ENCODE data around the gene UBQLN4.
"Not testable (repeated sequence)": the region's sequence is repeated elsewhere in the genome, so short reads cannot be mapped to it uniquely, and the experiment has no call there.

UBQLN4 gene

DNA sequence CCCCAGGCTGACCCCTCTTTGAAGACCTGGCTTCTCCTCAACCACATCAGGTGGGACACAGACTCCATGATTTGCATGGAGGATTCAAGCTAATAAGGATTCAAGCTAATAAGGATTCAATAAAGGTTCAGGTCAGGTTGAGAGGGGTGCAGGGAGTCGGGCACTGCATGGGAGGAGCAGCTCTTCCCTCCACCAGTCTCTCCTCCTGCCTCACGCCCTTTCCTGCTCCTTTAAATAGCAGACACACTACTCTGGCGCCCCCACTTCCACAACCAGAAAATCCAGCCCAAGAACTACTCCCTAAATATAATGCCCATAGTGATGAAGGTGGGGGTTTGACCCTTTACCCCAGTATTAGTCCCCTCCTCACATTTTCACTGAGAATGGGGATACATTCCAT, 21.6 kb upstream of the UBQLN4 start:
- DNase-seq = no peak
- peaks cover 0 to 15% of the 10 kb centered on the region in 2 donors for H3K27me3 ChIP-seq
- peaks cover 0 to under 1% (median 0%) of the 10 kb centered on the region in 3 donors for H3K36me3 ChIP-seq
- H3K4me3 ChIP-seq = no peak overlapping the region
- TF ChIP-seq, protein P1, sequence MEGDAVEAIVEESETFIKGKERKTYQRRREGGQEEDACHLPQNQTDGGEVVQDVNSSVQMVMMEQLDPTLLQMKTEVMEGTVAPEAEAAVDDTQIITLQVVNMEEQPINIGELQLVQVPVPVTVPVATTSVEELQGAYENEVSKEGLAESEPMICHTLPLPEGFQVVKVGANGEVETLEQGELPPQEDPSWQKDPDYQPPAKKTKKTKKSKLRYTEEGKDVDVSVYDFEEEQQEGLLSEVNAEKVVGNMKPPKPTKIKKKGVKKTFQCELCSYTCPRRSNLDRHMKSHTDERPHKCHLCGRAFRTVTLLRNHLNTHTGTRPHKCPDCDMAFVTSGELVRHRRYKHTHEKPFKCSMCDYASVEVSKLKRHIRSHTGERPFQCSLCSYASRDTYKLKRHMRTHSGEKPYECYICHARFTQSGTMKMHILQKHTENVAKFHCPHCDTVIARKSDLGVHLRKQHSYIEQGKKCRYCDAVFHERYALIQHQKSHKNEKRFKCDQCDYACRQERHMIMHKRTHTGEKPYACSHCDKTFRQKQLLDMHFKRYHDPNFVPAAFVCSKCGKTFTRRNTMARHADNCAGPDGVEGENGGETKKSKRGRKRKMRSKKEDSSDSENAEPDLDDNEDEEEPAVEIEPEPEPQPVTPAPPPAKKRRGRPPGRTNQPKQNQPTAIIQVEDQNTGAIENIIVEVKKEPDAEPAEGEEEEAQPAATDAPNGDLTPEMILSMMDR (IDR thresholded peaks at IDR 0.05) = no peak
- no peaks in the 10 kb centered on the region for H3K9me3 ChIP-seq
- no peaks in the 10 kb centered on the region for H3K4me1 ChIP-seq
- intact Hi-C loops (cut with DNase I; ENCODE audit: low total_unique reads) = no loop called here
- no peak overlapping the region for H3K27ac ChIP-seq

DNA sequence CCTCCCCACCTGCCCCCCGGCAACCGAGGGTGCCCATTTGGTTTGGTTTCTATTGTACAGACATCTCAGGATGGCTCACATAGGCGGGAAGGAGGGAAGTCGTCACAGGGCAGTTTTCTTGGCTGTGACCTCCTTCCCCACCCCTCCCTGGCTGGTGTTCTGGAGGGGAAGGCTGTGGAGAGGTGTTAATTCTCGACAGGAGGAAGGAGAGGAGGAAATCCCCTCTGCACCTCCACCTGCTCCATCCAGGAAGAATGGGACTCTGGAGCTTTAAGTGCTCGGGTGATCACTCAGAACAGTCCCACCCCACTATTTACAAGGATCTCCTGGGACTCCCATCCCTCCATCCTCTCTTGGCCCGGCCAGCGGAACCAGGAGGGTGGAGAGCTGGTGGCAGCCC, 21.1 kb upstream of the UBQLN4 start:
- Histone ChIP-seq H3K27me3 (peaks cover 0 to 15% of the 10 kb centered on the region in 2 donors), H3K9me3 (no peaks in the 10 kb centered on the region), H3K4me3 (no peak overlapping the region), H3K4me1 (no peaks in the 10 kb centered on the region), H3K36me3 (peaks cover 0 to 5% (median 0%) of the 10 kb centered on the region in 3 donors), H3K27ac (no peak overlapping the region)
- intact Hi-C loops (cut with DNase I; ENCODE audit: low total_unique reads) = no loop called here
- DNase-seq = no peak
- TF ChIP-seq, protein P1 (IDR thresholded peaks at IDR 0.05) = no peak

DNA sequence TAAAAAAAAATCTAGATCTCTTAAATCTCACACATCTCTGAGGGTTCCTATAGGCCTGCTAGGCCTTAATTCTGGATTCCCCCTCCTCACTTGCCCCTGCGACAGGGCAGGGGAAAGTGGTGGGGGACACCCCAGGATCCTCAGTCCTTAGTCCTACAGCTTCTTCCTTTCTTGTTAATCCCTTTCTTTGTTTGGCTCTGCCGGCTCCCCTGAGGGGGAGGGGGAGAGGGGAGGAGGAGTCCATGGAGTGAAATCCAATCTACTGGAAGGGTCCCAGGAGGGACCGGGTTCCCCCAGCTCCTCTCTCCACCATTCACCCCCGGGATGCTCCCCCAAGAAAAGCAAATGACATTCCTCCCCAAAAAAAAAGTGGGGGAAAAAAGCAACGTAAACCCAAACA, 20.1 kb upstream of the UBQLN4 start:
- Histone ChIP-seq H3K27me3 (peaks cover 0 to 15% of the 10 kb centered on the region in 2 donors), H3K9me3 (no peaks in the 10 kb centered on the region), H3K36me3 (peaks cover 0 to 8% (median 0%) of the 10 kb centered on the region in 3 donors), H3K4me3 (no peak overlapping the region), H3K27ac (no peak overlapping the region), H3K4me1 (no peaks in the 10 kb centered on the region)
- no peak for DNase-seq
- intact Hi-C loops (cut with DNase I; ENCODE audit: low total_unique reads) = no loop called here
- TF ChIP-seq, protein P1 (IDR thresholded peaks at IDR 0.05) = no peak

DNA sequence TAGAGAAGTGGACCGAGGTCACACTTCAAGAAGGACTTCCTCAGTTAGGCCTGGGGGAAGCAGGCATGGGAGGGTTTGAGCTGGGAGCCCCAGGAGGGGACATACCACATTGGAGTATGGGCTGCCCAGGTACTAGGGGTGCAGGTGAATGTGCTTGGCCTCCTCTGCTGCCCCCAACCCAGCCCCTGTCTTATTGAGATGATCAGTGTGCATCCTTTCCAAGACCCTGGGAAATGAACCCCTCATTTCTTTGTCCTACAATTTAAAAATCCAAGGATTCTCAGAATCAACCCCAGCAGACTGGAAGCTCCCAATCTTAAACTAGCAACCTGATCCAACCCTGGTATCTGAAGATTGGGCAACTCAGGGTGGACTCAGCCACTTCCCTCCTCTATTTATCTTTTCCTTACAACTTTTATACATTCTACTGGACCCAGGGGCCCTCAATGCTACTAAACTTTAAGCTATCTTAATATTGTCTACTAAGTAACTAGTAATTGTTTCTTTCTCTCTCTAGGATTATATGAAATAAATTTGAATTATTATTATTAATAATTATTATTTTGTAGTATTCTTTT, 19.6 kb upstream of the UBQLN4 start:
- no peaks in the 10 kb centered on the region for H3K4me1 ChIP-seq
- intact Hi-C loops (cut with DNase I; ENCODE audit: low total_unique reads) = no loop called here
- H3K27ac ChIP-seq = no peak overlapping the region
- DNase-seq = no peak
- no peak overlapping the region for H3K4me3 ChIP-seq
- no peaks in the 10 kb centered on the region for H3K9me3 ChIP-seq
- H3K36me3 ChIP-seq = peaks cover 0 to 10% (median 0%) of the 10 kb centered on the region in 3 donors
- TF ChIP-seq, protein P1 (IDR thresholded peaks at IDR 0.05) = no peak
- peaks cover 0 to 15% of the 10 kb centered on the region in 2 donors for H3K27me3 ChIP-seq

DNA sequence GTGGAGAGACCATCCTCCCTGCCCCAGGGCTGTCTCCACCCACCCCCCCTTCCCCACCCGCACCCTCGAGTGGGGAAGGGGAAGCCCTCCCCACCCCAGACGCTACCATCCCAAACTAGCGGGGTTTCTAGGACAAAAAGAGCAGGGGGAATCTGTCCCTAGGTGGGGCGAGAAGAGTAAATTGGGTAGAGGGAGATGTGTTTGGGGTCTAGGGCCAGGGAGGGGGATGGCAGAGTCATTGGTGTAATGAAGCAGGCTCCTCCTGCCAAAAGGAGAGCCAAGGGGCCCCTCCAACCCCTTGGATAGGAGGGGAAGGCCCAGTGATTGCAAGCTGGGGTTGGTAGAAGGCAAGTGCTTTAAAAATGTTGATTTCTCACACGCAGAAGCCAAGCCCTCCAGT, 18.7 kb upstream of the UBQLN4 start:
- Histone ChIP-seq H3K36me3 (peaks cover 0 to 13% (median 0%) of the 10 kb centered on the region in 3 donors), H3K9me3 (no peaks in the 10 kb centered on the region), H3K27ac (no peak overlapping the region), H3K4me3 (no peak overlapping the region), H3K27me3 (peaks cover 0 to 12% of the 10 kb centered on the region in 2 donors), H3K4me1 (no peaks in the 10 kb centered on the region)
- TF ChIP-seq, protein P1 (IDR thresholded peaks at IDR 0.05) = no peak
- no peak for DNase-seq
- intact Hi-C loops (cut with DNase I; ENCODE audit: low total_unique reads) = no loop called here

DNA sequence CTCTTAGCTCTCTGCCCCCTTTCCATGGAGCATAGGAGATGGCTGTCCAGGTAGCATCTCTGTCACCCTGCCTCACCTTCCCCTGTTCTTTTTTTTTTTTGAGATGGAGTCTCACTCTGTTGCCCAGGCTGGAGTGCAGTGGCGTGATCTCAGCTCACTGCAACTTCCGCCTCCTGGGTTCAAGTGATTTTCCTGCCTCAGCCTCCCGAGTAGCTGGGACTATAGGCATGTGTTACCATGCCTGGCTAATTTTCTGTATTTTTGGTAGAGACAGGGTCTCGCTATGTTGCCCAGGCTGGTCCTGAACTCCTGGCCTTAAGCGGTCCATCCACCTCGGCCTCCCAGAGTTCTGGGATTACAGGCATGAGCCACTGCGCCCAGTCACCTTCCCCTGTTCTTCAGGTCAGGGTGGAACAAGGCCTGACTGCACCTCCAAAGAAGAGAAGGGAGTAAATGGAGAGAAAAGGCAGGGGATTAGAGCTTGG, 17.8 kb upstream of the UBQLN4 start:
- DNase-seq; H3K4me3 ChIP-seq; H3K27me3 ChIP-seq; H3K4me1 ChIP-seq; H3K9me3 ChIP-seq; intact Hi-C loops (cut with DNase I; ENCODE audit: low total_unique reads); H3K27ac ChIP-seq: not testable (repeated sequence)
- peaks cover 0 to 13% (median 0%) of the 10 kb centered on the region in 3 donors for H3K36me3 ChIP-seq
